HG03354 (cell line): ENCODE data around the gene EXD2.
"Not testable (repeated sequence)": the region's sequence is repeated elsewhere in the genome, so short reads cannot be mapped to it uniquely, and the experiment has no call there.

Experiments used
- ATAC-seq: cut with Tn5 transposase; IDR thresholded peaks from one replicate; pipeline ENCODE4 v1.9.1; 2021; ENCODE audit warnings: mild to moderate bottlenecking; ENCODE audit not compliant: unreplicated experiment, poor library complexity, severe bottlenecking

The EXD2 gene

DNA sequence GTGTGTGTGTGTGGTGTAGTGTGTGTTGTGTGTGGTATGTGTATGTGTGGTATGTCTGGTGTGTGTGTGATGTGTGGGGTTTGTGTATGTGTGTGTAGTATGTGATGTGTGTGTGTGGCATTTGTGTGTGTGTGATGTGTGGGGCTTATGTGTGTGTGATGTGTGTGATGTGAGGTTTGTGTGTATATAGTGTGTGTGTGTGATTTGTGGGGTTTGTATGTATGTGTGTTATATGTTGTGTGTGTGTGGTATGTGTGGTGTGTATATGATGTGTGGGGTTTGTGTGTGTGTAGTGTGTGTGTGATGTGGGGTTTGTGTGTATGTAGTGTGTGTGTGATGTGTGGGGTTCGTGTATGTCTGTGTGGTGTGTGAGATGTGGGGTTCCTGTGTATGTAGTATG is 78.1 kb downstream of the EXD2 start:
- ATAC-seq = no peak

DNA sequence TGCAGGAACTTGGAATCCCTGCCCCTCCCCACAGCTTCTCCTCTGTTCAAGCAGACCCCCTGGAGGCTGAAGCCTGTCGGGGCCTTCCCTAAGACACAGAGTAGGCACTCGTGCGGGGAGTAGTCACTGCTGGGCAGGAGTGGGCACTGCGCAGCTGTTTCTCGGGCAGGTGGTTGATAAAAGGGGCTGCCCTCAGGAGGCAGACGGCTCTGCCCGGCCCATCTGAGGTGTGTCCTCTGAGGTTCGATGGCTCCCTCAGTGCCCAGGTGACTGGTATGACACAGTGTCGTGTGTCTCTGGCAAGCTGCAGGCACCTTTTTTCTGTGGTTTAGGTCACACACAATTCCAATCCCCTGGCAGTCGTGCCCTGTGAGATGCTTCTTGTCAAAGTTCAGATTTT is 78.8 kb downstream of the EXD2 start:
- ATAC-seq = no peak

DNA sequence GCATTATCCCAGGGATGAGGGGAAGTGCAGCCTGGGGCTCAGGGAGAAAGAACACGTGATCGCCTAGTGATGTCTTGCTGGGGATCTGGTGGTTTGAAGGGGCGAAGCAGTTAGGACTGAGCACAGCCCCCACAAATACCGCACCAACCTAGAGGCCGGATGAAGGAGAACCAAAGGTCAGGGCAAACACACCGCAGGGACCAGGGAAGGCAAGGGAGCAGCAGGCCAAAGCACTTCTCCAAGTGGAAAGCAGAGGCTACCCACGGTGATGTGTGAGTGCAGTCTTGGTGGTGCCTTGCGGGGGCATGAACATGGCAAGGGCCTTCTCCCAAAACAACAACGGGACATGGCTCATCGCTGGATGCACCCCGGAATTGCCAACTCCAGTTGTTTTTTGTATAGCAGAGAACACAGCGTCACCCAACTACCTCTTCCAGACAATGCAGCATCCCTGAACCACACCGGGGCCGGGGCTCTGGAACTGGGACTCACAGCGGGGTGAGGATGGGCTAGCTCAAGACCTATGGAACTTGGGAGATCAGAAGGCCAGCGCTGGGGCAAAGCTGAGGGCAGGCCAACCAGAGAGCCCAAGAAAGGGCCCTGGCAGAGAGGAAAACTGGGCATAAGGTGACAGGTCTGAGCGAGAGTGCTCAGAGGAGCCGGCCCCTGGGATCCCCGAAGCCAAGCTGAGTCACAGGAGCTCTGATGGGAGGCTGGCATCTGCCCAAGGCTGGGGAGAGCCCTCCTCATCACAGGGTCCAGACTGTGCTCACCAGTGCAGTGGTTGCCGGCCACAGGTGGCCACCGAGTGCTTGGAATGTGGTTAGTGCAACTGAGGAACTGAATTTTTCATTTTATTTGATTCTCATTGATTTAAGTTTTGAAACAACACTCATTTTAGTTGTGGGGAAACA is 79.8 kb downstream of the EXD2 start:
- ATAC-seq = no peak

DNA sequence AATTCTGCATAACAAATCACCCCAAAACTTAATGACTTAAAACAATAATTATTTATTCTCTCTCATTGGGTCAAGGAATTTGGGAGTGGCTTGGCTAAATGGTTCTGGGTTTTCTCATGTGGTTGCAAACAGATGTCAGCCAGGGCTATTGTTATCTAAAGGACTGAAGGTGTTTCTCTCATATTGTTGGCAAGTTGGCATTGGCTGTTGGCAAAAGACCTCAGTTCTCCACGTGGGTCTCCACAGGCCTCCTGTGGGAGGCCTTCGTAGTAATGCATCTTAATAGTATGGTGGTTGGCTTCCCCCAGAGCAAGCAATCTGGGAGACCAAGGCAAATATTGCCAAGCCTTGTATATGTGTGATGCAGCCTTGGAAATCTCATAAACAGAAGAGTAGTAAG is 83.0 kb downstream of the EXD2 start:
- ATAC-seq = no peak

DNA sequence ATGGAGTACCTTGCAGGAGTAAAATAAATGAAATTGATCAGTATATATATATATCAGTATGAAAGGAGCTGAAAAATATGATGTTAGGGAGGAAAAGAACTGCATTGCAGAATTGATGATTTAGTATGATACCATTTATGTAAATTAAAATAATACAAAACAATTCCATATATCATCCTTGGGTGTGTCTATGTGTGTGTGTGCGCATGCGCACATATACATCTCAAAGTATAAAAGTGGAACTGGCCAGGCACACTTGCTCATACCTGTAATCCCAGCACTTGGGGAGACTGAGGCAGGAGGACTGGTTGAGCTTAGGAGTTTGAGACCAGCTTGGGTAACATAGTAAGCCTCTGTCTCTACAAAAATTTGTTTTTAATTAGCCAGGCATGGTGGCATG is 84.0 kb downstream of the EXD2 start:
- no peak for ATAC-seq

DNA sequence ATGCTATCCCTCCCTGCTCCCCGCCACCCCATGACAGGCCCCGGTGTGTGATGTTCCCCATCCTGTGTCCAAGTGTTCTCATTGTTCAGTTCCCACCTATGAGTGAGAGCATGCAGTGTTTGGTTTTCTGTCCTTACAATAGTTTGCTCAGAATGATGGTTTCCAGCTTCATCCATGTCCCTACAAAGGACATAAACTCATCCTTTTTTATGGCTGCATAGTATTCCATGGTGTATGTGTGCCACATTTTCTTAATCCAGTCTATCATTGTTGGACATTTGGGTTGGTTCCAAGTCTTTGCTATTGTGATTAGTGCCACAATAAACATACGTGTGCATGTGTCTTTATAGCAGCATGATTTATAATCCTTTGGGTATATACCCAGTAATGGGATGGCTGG is 86.1 kb downstream of the EXD2 start:
- not testable (repeated sequence) for ATAC-seq

DNA sequence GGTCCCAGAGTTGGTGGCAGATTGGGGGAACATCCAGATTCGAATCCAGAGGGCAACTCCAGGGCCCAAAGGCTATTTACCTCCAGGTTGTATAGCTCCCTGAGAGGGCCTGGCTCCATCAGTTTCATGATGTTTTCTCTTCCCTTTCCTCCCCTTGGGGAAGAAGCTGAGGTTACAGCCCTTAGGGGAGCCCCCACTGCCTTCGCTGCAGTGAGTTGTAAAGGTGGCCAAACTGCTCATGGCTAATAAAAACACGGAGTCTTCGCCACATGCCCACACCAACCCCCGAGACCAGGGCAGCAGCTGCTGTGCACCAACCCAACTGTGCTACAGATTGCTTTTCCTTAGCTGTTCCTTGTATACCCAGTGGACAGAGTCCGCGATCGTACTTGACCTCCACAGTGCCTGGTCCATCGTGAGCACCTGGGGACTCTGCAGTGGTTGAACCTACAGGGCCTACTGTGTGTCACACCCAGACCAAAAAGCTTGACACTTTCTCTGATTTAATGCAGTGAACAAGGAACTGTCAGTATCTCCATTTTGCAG is 89.5 kb downstream of the EXD2 start:
- no peak for ATAC-seq

DNA sequence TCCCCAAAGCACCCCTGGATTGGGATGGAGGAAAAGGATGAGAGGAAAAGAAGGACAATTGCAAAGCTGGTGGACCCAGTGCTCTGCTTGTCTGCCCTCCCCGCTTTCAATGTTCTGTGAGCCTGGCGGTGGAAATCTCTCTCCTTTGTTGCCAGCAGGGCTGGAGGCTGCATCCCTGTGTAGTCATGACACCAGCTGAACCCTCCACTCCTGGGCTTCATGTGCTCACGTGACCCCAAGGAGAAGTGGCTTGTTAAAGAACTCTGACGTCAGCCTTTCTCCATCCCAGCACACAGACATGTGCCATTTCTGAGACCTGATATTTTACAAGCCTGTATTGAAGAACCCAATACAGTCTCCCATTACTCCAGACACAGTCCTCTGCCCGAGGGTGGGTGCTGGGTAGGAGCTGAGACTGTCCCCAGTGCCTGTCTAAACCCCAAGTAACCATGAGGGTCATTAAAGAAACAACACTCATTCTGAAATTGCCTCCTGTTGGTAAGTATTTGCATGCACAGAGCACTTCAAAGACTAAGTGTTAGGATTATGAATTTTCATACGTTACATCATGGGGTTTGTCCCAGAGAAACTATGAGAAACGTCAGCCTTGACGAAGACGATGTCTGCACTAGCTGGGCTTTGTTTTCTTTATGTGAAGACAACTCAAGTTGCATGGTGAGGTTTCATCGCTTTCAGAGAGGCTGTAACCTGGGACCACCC is 90.3 kb downstream of the EXD2 start:
- ATAC-seq = no peak

DNA sequence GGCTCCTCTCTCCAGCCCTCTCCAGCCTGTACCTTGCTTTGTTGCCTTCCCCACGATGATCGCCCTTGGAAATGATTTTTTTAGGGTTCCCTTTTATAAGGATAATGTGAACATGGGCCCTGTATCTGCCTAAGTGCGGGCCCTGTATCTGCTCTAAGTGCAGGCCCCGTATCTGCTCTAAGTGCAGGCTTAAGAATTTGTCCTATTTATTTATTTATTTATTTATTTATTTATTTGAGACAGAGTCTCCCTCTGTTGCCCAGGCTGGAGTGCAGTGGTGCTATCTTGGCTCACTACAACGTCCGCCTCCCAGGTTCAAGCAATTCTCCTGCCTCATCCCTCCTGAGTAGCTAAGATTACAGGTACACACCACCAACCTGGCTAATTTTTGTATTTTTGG is 91.2 kb downstream of the EXD2 start:
- no peak for ATAC-seq

DNA sequence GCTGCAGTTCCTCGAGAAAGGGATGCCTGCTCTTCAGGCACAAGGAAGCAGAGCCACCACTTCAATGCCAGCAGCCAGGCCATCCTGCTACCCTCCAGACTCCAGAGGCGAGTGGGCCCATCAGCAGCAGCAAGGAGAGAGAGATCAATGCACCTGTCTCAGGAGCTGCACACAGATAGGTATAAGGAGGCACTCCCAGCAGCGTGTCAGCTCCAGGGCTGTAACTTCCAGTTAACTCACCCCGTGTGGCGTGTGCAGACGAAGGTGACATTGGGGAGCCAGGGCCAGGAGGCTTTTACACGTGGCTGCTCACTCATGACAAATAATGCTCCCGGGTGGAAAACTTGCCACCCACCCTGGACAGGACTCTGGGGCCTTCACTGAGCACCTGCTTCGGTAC is 92.9 kb downstream of the EXD2 start:
- no peak for ATAC-seq

DNA sequence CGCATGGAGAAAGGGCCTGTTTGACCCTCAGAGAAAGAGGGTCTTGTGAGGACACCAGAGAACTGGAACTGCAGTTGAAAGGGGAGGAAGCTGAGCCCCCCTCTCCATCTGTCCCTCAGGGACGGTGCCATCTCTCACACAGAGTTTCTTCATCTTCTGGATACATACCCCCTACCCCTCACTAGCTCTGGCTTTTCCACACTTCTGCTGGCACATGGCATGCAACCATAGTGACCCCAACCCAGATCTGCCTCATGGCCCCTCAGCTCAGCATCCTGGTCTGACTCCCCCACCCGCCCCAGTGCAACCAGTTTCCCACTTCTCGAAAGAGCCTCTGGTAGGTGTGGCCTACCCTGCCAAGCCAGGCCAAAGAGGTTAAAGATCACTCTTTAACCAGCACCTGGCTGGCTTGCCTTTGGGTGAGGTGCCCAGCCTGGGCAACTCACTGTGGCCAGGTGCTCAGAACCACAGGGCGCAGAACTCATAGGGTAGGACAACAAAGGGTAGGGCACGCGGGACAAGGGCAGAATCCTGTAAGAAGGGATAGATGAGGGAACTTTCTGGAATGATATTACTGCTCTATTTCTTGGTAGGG is 94.5 kb downstream of the EXD2 start:
- no peak for ATAC-seq

DNA sequence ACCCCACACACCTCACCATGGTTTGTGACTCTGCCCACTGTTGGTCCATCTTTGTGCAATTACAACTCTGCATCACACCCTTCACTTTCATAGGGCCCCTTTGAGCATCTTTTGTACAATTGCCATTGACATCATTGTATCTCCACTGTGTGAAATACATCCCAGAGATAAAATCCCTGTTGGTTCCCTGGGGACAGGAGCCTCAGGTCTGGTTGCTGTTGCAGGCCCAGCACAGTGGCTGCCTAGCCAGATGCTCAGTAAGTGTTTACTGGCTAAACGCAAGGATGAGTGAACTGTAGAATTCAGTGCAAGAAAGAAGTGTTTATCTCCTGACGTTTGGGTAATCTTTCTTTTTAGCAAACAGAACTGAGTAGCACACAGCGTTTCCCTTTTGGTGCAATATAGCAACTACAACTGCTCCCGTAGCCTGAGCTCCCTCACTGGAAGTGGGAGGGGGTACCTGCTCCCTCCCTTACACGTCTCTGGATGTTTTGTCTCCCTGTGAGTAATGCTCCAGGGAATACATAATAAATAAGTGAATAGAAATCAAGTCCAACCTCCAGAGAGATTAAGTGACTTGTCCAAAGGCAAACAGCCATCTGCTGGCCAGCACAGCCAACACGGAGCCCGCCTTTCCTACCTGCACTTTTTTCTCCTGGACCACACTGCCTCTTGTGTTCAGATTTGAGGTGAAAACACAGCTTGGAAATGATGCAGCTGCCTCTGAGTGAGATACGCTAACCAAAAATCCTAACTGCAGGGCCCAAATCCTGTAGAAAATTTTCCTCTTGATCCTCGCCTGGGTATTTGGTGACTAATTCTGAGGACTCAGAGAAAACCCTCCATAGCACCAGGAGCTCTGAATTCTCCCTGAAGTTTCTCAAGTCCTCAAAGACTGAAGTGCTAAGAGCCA is 96.1 kb downstream of the EXD2 start:
- no peak for ATAC-seq

DNA sequence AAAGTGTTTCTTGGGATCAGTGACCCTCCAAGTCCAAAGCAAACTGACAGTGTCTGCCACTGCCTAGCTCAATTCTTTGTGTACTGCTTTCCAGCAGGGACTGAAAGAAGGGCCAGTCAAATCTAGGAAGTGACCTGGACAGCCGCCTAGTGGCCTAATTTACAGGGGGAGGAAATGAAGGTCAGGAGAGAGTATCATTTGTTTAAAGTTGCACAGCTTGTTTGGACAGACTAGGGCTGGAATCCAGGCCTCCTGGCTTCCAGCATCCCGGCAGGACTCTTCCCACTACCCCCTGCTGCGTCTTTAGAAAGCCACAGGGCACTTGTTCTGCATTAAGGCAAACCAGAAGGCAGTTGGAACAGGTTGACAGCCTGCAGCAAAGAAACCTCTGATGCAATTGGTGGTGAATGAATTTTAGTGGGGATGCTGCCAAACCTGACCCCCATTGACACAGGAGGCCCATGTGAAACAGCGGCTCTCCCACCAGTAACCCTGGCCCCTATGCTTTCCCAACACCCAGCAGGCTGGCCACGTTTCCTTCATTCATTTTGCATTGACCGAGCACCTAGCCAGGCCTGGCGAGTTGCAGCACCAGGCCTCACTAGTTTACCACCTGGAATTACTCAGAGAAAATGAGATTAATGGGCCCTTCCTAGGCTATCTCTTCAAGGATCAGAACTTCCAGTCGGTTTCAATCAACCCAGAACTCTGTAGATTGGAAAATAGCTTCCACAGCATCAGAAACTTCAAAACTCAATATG is 96.9 kb downstream of the EXD2 start:
- no peak for ATAC-seq

DNA sequence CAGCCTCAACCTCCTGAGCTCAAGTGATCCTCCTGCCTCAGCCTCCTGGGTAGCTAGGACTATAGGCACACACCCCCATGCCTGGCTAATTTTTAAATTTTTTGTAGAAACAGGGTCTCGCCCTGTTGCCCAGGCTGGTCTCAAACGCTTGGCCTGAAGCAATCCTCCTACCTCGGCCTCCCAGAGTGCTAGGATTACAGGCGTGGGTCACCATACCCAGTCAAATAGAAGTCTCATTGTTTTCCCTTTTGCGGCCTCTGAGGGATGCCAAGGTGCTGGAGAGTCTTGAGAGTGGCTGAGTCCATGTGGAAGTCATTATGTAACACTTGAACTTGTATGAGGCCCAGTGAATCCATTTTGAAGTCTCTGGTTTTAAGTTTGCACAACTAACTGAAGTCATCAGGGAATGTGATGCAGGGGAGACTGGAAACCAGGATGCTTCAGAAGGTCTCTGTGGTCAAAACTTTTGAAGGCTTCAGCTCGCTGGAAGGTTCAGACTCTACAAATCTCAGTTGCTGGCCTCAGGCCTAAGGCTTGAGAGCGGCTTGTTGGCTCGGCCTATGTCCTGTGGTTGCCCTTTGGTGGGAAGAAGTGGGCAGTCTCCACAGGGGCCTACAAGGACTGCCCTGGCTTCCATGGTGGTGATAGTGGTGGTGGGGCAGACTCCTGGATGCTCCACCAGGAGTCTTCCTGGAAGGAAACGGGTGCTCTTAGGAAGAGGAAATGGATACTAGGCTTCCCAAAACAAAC is 97.8 kb downstream of the EXD2 start:
- ATAC-seq = no peak

DNA sequence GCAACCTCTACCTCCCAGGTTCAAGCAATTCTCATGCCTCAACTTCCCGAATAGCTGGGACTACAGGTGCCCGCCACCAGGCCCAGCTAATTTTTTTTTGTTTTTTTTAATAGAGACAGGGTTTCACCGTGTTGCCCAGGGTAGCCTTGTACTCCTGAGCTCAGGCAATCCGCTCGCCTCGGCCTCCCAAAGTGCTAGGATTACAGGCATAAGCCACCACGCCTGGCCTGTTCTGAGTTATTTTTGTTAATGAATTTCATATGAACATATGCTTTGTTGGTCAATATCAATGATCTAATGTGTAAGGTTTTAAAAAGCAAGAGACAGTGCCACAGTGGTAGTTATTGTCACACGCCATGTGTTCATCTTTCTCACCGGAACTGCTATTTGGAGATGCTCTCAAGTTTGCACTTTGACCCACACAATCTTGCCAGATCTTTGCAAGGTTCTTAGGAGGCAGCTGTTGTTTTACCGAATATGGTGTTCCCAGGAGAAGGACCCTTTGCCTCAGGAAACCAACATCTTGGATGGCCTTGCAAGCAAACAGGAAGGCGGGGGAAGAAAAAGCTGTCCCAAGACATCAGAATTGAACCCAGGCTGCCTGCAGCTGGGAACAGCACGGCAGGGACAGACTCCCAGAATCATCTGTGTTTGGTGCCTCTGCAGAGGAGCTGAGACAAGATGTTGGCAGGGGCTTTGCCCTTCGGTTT is 98.7 kb downstream of the EXD2 start:
- no peak for ATAC-seq

DNA sequence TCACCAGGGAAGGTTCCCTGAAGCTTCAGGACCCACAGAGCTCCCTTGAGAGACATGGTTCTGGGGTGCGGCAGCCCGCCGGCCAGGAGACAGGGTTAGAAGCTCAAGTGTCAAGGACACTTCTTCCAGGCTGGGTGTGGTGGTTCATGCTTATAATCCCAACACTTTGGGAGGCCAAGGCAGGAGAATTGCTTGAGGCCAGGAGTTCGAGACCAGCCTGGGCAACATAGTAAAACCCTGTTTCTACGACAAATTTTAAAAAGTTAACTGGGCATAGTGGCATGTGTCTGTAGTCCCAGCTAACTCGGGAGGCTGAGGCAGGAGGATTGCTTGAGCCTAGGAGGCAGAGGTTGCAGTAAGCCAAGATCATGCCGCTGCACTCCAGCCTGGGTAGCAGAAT is 99.6 kb downstream of the EXD2 start:
- ATAC-seq = not testable (repeated sequence)

DNA sequence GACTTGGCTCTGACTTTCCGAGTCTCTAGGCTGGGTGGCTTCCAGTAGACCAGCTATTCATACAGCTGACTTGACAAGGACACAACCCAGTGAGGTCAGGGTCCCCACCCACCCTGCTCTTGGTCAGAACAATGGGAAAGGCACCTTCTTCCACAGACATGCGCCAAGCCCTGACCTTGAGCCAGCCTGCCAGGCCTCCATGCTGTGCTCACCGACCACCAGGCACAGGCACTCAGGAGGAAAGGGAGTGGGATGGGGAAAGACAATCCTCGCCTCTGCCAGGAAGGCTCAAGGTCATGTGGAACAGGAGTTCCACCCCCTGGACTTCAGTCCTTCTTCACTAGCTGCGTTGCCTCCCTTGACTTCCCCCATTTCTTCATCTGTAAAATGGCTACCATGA is 100.1 kb downstream of the EXD2 start:
- no peak for ATAC-seq
